Activated CD4-positive, alpha-beta T cell treated with anti-CD3 and anti-CD28 coated beads for 48 hours (primary cell): ENCODE data around the gene PODN.

Experiments
- DNase-seq: peaks from one replicate; pipeline ENCODE4 v3.0.0-alpha.2; 2020

The PODN gene

GRCh38 chr1:53051676-53052075, 10.3 kb upstream of the PODN start:
- no peak for DNase-seq

GRCh38 chr1:53057127-53057526, 4.9 kb upstream of the PODN start:
- no peak for DNase-seq

- DNase-seq, result no peak
Observed at GRCh38 chr1:53060579-53060978, 1.4 kb upstream of the PODN start.

GRCh38 chr1:53061123-53061858, 722 bp upstream of the PODN start:
- DNase-seq, result no peak

- no peak for DNase-seq
Observed at GRCh38 chr1:53062708-53063591, 937 bp downstream of the PODN start.

GRCh38 chr1:53063744-53064515, 1.9 kb downstream of the PODN start:
- DNase-seq, result no peak

GRCh38 chr1:53065391-53065790, 3.4 kb downstream of the PODN start:
- no peak for DNase-seq

GRCh38 chr1:53066488-53066887, 4.5 kb downstream of the PODN start:
- DNase-seq, result no peak

- no peak for DNase-seq
Observed at GRCh38 chr1:53066891-53067738, 5.1 kb downstream of the PODN start.

GRCh38 chr1:53067886-53068285, 5.9 kb downstream of the PODN start:
- no peak for DNase-seq

GRCh38 chr1:53068314-53069099, 6.5 kb downstream of the PODN start:
- no peak for DNase-seq

- no peak for DNase-seq
Observed at GRCh38 chr1:53069265-53069662, 7.3 kb downstream of the PODN start.

- no peak for DNase-seq
Observed at GRCh38 chr1:53069663-53070327, 7.8 kb downstream of the PODN start.

- no peak for DNase-seq
Observed at GRCh38 chr1:53070621-53071020, 8.6 kb downstream of the PODN start.

- no peak for DNase-seq
Observed at GRCh38 chr1:53071167-53071865, 9.3 kb downstream of the PODN start.

GRCh38 chr1:53071915-53072314, 9.9 kb downstream of the PODN start:
- no peak for DNase-seq

- no peak for DNase-seq
Observed at GRCh38 chr1:53073287-53073686, 11.3 kb downstream of the PODN start.

- DNase-seq, result no peak
Observed at GRCh38 chr1:53073868-53074311, 11.9 kb downstream of the PODN start.

- no peak for DNase-seq
Observed at GRCh38 chr1:53074313-53075154, 12.5 kb downstream of the PODN start.
